GM20000 (cell line): ENCODE data around the gene EGLN1.
A peak's percentile ranks its signal among the peaks of the same experiment; 100 is the strongest.

Source experiments
- DNase-seq: peaks from one replicate; pipeline ENCODE4 v3.0.0; 2012; ENCODE audit warnings: low spot score
- TF ChIP-seq, protein P1 (sequence below): IDR thresholded peaks from 2 replicates; pipeline ENCODE4 v1.5.1; 2012; ENCODE audit warnings: mild to moderate bottlenecking, control low read depth; ENCODE audit errors: extremely low read depth, missing control alignments

EGLN1 gene

DNA sequence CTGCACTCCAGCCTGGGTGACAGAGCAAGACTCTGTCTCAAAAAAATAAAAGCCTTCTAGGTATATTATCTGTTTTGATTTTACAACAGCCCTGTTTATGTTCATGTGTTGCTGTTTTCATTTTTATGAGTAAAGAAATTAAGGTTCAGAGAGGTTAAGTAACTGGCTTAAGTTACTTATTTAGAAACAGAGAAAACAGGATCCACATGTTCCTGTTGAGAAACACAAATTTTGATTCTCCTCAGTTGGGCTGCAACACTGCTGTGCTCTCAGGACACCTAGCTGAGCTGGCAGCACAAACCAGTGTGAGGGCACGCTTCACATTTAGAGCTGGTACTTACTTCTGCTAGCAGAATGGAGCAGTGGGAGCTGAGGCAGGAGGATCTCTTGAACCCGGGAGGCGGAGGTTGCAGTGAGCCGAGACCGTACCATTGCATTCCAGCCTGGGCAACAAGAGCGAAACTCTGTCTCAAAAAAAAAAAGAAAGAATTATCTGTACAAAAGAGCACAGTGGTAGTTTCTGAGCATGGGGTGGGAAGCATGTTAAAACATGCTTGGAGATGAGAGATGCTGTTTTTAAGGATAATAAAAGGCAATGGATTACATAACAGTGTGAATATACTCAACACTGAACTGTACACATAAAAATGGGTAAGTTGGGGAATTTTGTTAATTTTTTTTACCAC, 81.6 kb downstream of the EGLN1 start:
- no peak for DNase-seq
- TF ChIP-seq, protein P1, sequence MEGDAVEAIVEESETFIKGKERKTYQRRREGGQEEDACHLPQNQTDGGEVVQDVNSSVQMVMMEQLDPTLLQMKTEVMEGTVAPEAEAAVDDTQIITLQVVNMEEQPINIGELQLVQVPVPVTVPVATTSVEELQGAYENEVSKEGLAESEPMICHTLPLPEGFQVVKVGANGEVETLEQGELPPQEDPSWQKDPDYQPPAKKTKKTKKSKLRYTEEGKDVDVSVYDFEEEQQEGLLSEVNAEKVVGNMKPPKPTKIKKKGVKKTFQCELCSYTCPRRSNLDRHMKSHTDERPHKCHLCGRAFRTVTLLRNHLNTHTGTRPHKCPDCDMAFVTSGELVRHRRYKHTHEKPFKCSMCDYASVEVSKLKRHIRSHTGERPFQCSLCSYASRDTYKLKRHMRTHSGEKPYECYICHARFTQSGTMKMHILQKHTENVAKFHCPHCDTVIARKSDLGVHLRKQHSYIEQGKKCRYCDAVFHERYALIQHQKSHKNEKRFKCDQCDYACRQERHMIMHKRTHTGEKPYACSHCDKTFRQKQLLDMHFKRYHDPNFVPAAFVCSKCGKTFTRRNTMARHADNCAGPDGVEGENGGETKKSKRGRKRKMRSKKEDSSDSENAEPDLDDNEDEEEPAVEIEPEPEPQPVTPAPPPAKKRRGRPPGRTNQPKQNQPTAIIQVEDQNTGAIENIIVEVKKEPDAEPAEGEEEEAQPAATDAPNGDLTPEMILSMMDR = no peak

DNA sequence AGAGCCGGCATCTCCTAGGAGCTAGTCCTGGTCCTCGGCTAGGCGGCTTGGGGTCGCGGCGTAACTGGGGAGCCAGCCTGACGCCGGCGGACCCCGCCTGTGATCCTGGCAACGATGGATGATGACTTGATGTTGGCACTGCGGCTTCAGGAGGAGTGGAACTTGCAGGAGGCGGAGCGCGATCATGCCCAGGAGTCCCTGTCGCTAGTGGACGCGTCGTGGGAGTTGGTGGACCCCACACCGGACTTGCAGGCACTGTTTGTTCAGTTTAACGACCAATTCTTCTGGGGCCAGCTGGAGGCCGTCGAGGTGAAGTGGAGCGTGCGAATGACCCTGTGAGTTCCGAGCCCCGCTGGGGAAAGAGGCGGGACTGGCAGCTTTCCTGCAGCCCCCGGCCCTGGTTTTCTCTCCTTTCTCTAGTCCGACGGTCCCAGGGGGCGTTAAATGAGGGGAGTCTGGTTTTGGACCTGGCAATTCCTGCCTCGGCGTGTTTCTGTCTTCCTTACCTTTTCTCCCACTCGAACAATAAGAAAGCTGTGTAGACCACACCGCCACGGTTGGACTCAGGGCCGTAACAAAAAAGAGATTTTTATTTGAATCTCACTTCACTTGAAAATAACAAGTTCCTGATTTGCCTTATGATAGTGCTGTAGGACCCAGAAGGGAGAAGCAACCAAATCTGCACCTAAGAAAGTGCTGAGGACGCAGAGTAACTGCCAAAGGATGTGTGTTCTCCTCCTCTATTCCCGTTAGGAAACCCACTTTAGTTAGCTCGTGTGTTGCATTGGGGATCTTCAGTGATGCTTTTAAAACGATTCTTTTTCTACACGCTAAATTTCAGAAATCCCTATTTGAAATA, 83.6 kb downstream of the EGLN1 start, which contains the start of gene SPRTN:
Gene SPRTN (plus strand): TSS at position 24 of the 859 bp plus-strand sequence. CDS start 91 bp downstream, at position 115.
- DNase-seq = peak; percentile 27

DNA sequence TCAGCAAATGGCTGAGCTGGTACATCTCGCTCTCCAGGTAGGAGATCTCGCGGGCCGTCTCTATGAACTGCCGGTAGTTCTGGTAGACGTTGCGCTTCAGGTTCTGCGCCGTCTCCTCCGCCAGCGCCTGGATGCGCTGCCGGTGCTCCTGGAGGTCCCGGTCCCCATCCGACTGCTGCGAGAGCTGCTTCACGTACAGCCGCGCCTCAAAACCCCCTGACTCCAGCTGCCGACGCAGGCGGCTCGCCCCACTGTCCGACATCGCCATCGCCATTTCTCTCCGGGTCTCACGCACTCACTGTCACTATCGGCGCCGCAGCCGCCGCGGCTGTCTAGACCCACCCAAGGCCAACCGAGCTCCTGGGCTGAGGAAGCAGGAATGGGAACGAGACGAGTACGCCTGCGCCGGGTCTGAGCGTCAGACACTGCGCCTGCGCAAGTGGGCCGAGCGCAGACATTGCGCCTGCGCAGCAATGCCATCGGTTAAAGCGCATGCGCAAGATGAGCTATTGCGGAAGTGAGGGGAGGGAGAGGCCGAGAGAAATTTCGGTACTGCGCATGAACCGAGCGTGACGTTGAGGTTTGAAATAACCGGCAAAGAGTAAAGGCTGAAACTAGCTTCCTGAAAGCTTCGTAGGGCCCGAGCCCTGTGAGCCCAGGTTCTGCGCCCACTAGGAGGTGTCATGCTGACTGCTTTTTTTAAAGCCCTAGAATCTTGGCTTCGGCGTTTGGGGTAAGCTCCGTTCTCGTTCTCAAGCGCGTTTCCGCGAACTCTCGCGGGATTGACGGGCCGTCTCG, 84.4 kb downstream of the EGLN1 start, which contains the start of gene EXOC8:
Gene EXOC8 (minus strand): TSS at position 381 of the 798 bp plus-strand sequence. CDS start 107 bp downstream, at position 274.
- TF ChIP-seq, protein P1 = no peak
- peak; percentile 95 for DNase-seq

More for the DNA sequence above, 83.6 kb downstream of the EGLN1 start, which contains the start of gene SPRTN:
- TF ChIP-seq, protein P1 = no peak

DNA sequence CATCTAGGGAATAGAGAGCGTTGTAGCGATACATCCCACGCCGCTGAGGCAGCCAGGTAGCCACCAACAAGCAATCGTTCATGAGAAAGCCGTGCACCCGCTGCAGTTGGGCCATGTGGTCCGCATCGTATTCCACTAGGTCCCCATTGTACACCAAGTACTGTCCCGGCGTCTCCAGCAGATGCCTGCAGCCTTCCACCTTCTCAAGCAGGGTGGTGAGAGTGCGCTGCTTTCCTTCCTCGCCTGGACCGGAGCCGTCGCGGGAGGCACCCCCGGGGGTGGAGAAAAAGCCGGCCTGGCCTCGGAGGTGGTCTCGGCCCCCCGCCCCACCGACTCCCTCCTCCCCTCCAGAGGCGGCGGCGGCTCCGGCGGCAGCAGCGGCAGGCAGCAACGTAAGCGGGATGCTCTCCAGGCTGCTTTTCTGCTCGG, 85.0 kb downstream of the EGLN1 start:
- TF ChIP-seq, protein P1 = no peak
- DNase-seq = no peak

DNA sequence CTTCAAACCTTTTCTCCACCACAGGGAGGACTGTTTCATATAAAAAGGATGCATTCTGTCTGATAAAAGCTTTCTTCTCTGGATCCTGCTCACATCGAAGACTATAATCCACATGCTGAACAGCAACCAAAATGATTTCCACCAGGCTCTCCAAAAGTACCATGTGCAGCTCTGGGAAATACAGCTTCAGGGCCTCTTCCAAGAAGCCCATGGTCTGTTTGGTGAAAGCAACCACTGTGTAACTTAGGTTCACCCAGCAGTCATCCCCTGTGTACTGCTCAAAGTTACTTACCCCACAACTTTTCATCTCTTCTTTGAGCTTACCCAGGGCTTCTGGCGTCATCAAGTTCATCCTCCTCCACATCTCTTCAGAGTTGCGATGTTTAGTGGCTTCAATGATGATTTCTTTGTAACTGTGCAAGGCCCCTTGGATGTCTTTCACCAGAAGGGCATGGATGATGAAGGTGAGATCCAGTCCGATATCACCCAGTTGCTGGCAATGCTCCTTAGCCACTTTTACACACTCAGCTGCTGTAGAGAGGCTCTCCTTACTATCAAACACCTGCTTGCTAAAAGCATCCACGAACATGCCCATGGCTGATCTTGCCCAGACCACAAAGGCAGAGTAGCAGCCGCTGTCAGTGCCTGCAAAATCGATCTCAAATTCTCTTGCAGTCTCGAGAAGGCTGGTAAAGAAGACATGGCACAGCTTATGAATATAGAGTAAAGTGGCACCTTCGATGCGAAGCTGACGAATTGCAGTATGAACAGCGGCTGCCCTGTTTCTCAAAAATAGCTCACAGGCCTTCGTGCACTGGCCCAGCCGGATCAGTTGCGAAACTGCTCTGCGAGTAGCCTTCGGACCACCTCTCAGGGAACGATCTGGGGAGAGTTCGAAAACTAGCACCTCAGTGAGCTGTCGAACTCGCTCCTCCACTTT, 86.2 kb downstream of the EGLN1 start:
- TF ChIP-seq, protein P1 = no peak
- DNase-seq = no peak

DNA sequence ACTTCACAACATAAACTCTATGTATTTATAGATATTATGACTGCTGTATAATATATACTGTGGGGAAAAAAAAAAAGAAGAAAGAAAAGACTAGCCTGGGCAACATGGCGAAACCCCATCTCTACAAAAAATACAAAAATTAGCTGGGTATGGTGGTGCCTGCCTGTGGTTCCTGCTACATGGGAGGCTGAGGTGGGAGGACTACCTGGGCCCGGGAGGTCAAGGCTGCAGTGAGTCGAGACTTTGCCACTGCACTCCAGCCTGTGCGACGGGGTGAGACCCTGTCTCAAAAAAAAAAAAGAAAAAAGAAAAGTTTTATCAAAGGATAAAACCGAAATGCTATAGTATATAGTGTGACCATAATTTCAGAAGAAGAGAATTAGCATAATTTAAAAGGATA, 87.1 kb downstream of the EGLN1 start:
- TF ChIP-seq, protein P1 = no peak
- no peak for DNase-seq
